HG02870 (cell line): ENCODE results near the gene PPP2R5D.
"Not testable (repeated sequence)": the region's sequence is repeated elsewhere in the genome, so short reads cannot be mapped to it uniquely, and the experiment has no call there.

Experiments used
- ATAC-seq: cut with Tn5 transposase; IDR thresholded peaks from one replicate; pipeline ENCODE4 v1.9.1; 2021; ENCODE audit warnings: mild to moderate bottlenecking, moderate library complexity; ENCODE audit not compliant: unreplicated experiment

Gene PPP2R5D

GRCh38 chr6:43021270-43022047 lies 37.1 kb downstream of the PPP2R5D start, which contains the start of gene RRP36:
RRP36 (plus strand) TSS chr6:43021623; CDS start chr6:43021655, 32 bp downstream.
- peak; percentile 71 for ATAC-seq

- ATAC-seq: no peak
These were observed 40.1 kb downstream of the PPP2R5D start for GRCh38 chr6:43024436-43024835.

GRCh38 chr6:43026365-43026764 lies 42.0 kb downstream of the PPP2R5D start:
- no peak for ATAC-seq

- no peak for ATAC-seq
These were observed 44.8 kb downstream of the PPP2R5D start for GRCh38 chr6:43029120-43029519.

- no peak for ATAC-seq
These were observed 48.0 kb downstream of the PPP2R5D start for GRCh38 chr6:43032326-43032725.

GRCh38 chr6:43033496-43034189 lies 49.3 kb downstream of the PPP2R5D start:
- no peak for ATAC-seq

GRCh38 chr6:43034190-43034525 lies 49.8 kb downstream of the PPP2R5D start:
- no peak for ATAC-seq

GRCh38 chr6:43035495-43036194 lies 51.3 kb downstream of the PPP2R5D start:
- no peak for ATAC-seq

GRCh38 chr6:43036712-43037111 lies 52.3 kb downstream of the PPP2R5D start:
- no peak for ATAC-seq

- no peak for ATAC-seq
These were observed 52.8 kb downstream of the PPP2R5D start for GRCh38 chr6:43037197-43037596.

GRCh38 chr6:43037706-43038105 lies 53.3 kb downstream of the PPP2R5D start:
- no peak for ATAC-seq

- ATAC-seq: no peak
These were observed 54.4 kb downstream of the PPP2R5D start for GRCh38 chr6:43038727-43039126.

GRCh38 chr6:43040542-43041257 lies 56.3 kb downstream of the PPP2R5D start:
- no peak for ATAC-seq

- ATAC-seq: not testable (repeated sequence)
These were observed 57.1 kb downstream of the PPP2R5D start for GRCh38 chr6:43041475-43041874.

GRCh38 chr6:43043310-43043709 lies 58.9 kb downstream of the PPP2R5D start:
- no peak for ATAC-seq

- no peak for ATAC-seq
These were observed 61.1 kb downstream of the PPP2R5D start for GRCh38 chr6:43045371-43045930.

- ATAC-seq: no peak
These were observed 63.6 kb downstream of the PPP2R5D start for GRCh38 chr6:43047998-43048397.

- ATAC-seq: no peak
These were observed 66.6 kb downstream of the PPP2R5D start for GRCh38 chr6:43050981-43051380.

GRCh38 chr6:43052225-43052841 lies 68.0 kb downstream of the PPP2R5D start:
- ATAC-seq: no peak

GRCh38 chr6:43052842-43053544 lies 68.6 kb downstream of the PPP2R5D start:
- peak; percentile 23 for ATAC-seq
